PC-3 (cell line): ENCODE data around the gene GLIPR1. TPM values are rescaled to one million over a fixed set of nuclear protein-coding genes. Genes with fewer than 3 reads are reported as not detected.

Source experiments
- ATAC-seq: fragments of 200-7000 bp; cut with Tn5 transposase; 2 replicates; pipeline ENCODE4 v1.9.1; 2020; ENCODE audit warnings: mild to moderate bottlenecking, moderate library complexity
- BruUV-seq: library from RNA; stranded (reverse); fragments of 400-500 nt; replicated peaks from 2 replicates; lab custom pipeline; 2021; lab: Mats Ljungman, UMichigan
- CTCF ChIA-PET: fragments of 300-600 bp; sonication (Branson Sonifier 250); formaldehyde crosslinking; loops from one replicate; lab custom pipeline; 2022; ENCODE audit warnings: antibody characterized with exemption; lab: Charles Lee
- POLR2A ChIA-PET: fragments of 300-600 bp; sonication (Branson Sonifier 250); formaldehyde crosslinking; loops from one replicate; lab custom pipeline; 2022; ENCODE audit warnings: antibody characterized with exemption; ENCODE audit not compliant: unreplicated experiment; lab: Charles Lee
- DNase-seq: peaks from one replicate; pipeline ENCODE4 v3.0.0-alpha.2; 2015
- H2AFZ ChIP-seq: fragments of 300-600 bp; sonication (generic); 2 replicates; pipeline ENCODE4 v1.6.0; 2016; ENCODE audit warnings: antibody characterized with exemption, low read length
- H3F3A ChIP-seq: fragments of 300-600 bp; sonication (generic); one replicate; pipeline ENCODE4 v1.6.0; 2017; ENCODE audit warnings: antibody characterized with exemption, low read length, control low read depth, mild to moderate bottlenecking; ENCODE audit not compliant: unreplicated experiment
- H3K27ac ChIP-seq: fragments of 300-600 bp; sonication (generic); 2 replicates; pipeline ENCODE4 v1.5.1; 2016; ENCODE audit warnings: mild to moderate bottlenecking, low read length
- H3K27me3 ChIP-seq: fragments of 300-600 bp; sonication (generic); 2 replicates; pipeline ENCODE4 v1.6.1; 2016; ENCODE audit warnings: low read length, mixed read lengths
- H3K36me3 ChIP-seq: fragments of 300-600 bp; sonication (generic); 2 replicates; pipeline ENCODE4 v1.6.1; 2016; ENCODE audit warnings: low read depth, mixed run types, low read length, mixed read lengths
- H3K4me1 ChIP-seq: fragments of 300-600 bp; sonication (generic); 2 replicates; pipeline ENCODE4 v1.5.1; 2016; ENCODE audit warnings: low read length; ENCODE audit not compliant: insufficient read depth
- H3K4me2 ChIP-seq: fragments of 300-600 bp; sonication (generic); 2 replicates; pipeline ENCODE4 v1.6.0; 2016; ENCODE audit warnings: low read length
- H3K4me3 ChIP-seq: fragments of 300-600 bp; sonication (generic); 2 replicates; pipeline ENCODE4 v1.5.1; 2016; ENCODE audit warnings: mild to moderate bottlenecking, low read length, mixed read lengths
- H3K79me2 ChIP-seq: fragments of 300-600 bp; sonication (generic); 2 replicates; pipeline ENCODE4 v1.6.1; 2017; ENCODE audit warnings: low read length, mixed read lengths
- H3K9ac ChIP-seq: fragments of 300-600 bp; sonication (generic); 2 replicates; pipeline ENCODE4 v1.6.0; 2016; ENCODE audit warnings: mild to moderate bottlenecking, low read length
- H3K9me2 ChIP-seq: fragments of 300-600 bp; sonication (generic); replicated peaks from 2 replicates; pipeline ENCODE4 v1.6.1; 2016; ENCODE audit warnings: mixed run types, low read length, mixed read lengths
- H3K9me3 ChIP-seq: fragments of 300-600 bp; sonication (generic); 2 replicates; pipeline ENCODE4 v1.6.1; 2016; ENCODE audit warnings: low read length, mixed read lengths
- H4K20me1 ChIP-seq: fragments of 300-600 bp; sonication (generic); 2 replicates; pipeline ENCODE4 v1.6.1; 2016; ENCODE audit warnings: low read length, mixed read lengths
- CTCF ChIP-seq: fragments of 300-600 bp; sonication (generic); conservative IDR thresholded peaks from 2 replicates; pipeline ENCODE4 v1.5.1; 2017; ENCODE audit warnings: antibody characterized with exemption, low read depth, mild to moderate bottlenecking, low read length
- EZH2 ChIP-seq: fragments of 300-600 bp; sonication (generic); IDR thresholded peaks from one replicate; pipeline ENCODE4 v1.6.1; 2017; ENCODE audit warnings: antibody characterized with exemption, mild to moderate bottlenecking, low read length; ENCODE audit not compliant: unreplicated experiment
- EZH2phosphoT487 ChIP-seq: fragments of 300-600 bp; sonication (generic); IDR thresholded peaks from 2 replicates; pipeline ENCODE4 v1.6.1; 2018; ENCODE audit warnings: mild to moderate bottlenecking, antibody characterized with exemption, low read length, borderline replicate concordance
- intact Hi-C: fragments of 100-400 bp; cut with micrococcal nuclease; formaldehyde crosslinking; loops from 2 replicates; pipeline ENCODE4 v1.9.0; 2023
- total RNA-seq: library from RNA; depleted of rRNA; stranded (reverse); fragments of >200 nt; gene quantifications from 2 replicates; pipeline ENCODE4 v1.2.3, GENCODE V29; 2014

Gene GLIPR1
- total RNA-seq, 1 experiment from 2014 or later, result 22.2 TPM

- CTCF ChIA-PET, result no interaction called here
- POLR2A ChIA-PET, result interaction anchor here (0.7 kb wide), 1 partner anchor 489 kb away, joined by 5 read pairs; no protein-coding TSS in a partner anchor
- no peak overlapping the region for H3K4me2 ChIP-seq
- intact Hi-C loops, result no loop called here
- ATAC-seq, result no peak
- H3K9me2 ChIP-seq, result no peaks in the 10 kb centered on the region
- H3K9ac ChIP-seq, result no peak overlapping the region
- H3F3A ChIP-seq, result no peaks in the 10 kb centered on the region
- no TSS peak for BruUV-seq
- H3K9me3 ChIP-seq, result no peaks in the 10 kb centered on the region
- H3K27me3 ChIP-seq, result no peaks in the 10 kb centered on the region
- H3K79me2 ChIP-seq, result no peaks in the 10 kb centered on the region
- no peak overlapping the region for H2AFZ ChIP-seq
- DNase-seq, result no peak
- no peak overlapping the region for H3K4me3 ChIP-seq
- H3K27ac ChIP-seq, result no peak overlapping the region
- H4K20me1 ChIP-seq, result no peaks in the 10 kb centered on the region
- no peaks in the 10 kb centered on the region for H3K4me1 ChIP-seq
- no peaks in the 10 kb centered on the region for H3K36me3 ChIP-seq
- TF ChIP-seq CTCF (no peak), EZH2 (no peak), EZH2phosphoT487 (no peak)
These were observed 63.0 kb downstream of the GLIPR1 start for GRCh38 chr12:75543529-75543928.

GRCh38 chr12:75545636-75546035 is 65.1 kb downstream of the GLIPR1 start:
- Histone ChIP-seq H3K9ac (no peak overlapping the region), H3K4me1 (peaks cover 3% of the 10 kb centered on the region; the same call in 1 of the 2 replicates), H3K36me3 (no peaks in the 10 kb centered on the region), H3K4me3 (no peak overlapping the region), H3K9me2 (no peaks in the 10 kb centered on the region), H2AFZ (no peak overlapping the region), H3K79me2 (no peaks in the 10 kb centered on the region), H3F3A (no peaks in the 10 kb centered on the region), H3K4me2 (no peak overlapping the region), H3K27me3 (no peaks in the 10 kb centered on the region), H3K9me3 (no peaks in the 10 kb centered on the region), H4K20me1 (no peaks in the 10 kb centered on the region), H3K27ac (no peak overlapping the region)
- ChIA-PET CTCF (no interaction called here), POLR2A (no interaction called here)
- intact Hi-C loops, result no loop called here
- ATAC-seq (no peak), DNase-seq (no peak)
- TF ChIP-seq CTCF (no peak), EZH2phosphoT487 (no peak), EZH2 (no peak)
- BruUV-seq, result no TSS peak

GRCh38 chr12:75548879-75549278 is 68.3 kb downstream of the GLIPR1 start:
- no peaks in the 10 kb centered on the region for H3K79me2 ChIP-seq
- TF ChIP-seq EZH2, result no peak
- no peak for TF ChIP-seq EZH2phosphoT487
- TF ChIP-seq CTCF, result no peak
- ChIA-PET CTCF (no interaction called here), POLR2A (no interaction called here)
- H3K9me3 ChIP-seq, result no peaks in the 10 kb centered on the region
- ATAC-seq (no peak), DNase-seq (no peak)
- no peak overlapping the region for H3K27ac ChIP-seq
- no peaks in the 10 kb centered on the region for H3F3A ChIP-seq
- no peak overlapping the region for H3K4me2 ChIP-seq
- H3K4me1 ChIP-seq, result peaks cover 3% of the 10 kb centered on the region; the same call in 1 of the 2 replicates
- H4K20me1 ChIP-seq, result no peaks in the 10 kb centered on the region
- no peak overlapping the region for H3K9ac ChIP-seq
- no TSS peak for BruUV-seq
- no peak overlapping the region for H3K4me3 ChIP-seq
- no peaks in the 10 kb centered on the region for H3K9me2 ChIP-seq
- no peaks in the 10 kb centered on the region for H3K27me3 ChIP-seq
- H2AFZ ChIP-seq, result no peak overlapping the region
- H3K36me3 ChIP-seq, result no peaks in the 10 kb centered on the region
- intact Hi-C loops, result no loop called here
